Activated T-cell treated with anti-CD3 and anti-CD28 coated beads, Interleukin-2, amount 50 U/mL, for 48 hours (primary cell): Measurements from ENCODE around the gene LRRC45.
"Not testable (repeated sequence)": the region's sequence is repeated elsewhere in the genome, so short reads cannot be mapped to it uniquely, and the experiment has no call there.

Source experiments
- DNase-seq, 2 experiments: peaks; one replicate each; pipeline ENCODE4 v3.0.0-alpha.2; 2020

The LRRC45 gene

GRCh38 chr17:82022981-82023446, at the start of gene LRRC45:
LRRC45 (plus strand) TSS chr17:82023305; CDS start chr17:82023644, 339 bp downstream.
- DNase-seq = peak; percentile 99 to 100

- no peak for DNase-seq
Measured at GRCh38 chr17:81973432-81973831, 49.7 kb upstream of the LRRC45 start.

DNA sequence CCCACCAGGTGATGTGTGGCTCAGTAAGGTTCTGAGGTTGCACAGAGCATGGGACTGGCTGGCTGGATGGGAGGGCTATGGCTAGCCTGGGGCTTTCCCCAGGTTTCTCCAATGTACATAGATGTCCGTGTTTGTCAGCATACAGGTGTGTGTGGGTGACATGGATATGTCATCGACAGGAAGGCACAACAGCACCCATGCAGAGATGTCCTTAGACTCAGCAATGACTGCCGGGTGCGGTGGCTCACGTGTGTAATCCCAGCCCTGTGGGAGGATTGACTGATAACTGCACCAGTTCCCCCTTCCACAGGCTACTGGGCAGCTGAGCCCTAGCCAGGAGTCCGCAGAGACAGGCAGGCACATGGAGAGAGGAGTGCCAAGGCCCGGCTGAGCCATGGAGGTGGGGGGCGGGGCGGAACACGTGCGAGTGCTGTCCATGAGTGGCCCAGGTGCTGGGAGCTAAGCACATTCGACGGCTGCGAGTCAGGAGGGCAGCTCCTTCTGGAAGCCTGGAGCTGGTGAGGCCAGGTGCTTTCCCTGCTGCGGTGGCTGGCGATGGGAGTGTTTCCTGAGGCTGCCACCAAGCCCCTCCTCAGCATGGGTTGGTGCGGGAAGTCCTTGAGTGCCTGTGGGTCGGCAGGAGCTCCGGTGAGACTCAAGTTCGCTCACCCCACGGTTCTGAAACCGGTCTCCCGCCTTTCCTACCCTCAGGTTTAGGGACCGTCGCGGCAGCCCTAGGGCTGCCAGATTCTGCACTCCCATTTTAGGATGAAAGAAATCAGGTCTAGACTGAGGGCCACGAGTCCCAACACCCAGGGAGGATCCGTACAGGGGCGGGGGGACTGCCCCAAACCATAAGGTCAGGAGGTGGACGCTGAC, 46.5 kb upstream of the LRRC45 start:
- peak; percentile 70 to 73 for DNase-seq

DNA sequence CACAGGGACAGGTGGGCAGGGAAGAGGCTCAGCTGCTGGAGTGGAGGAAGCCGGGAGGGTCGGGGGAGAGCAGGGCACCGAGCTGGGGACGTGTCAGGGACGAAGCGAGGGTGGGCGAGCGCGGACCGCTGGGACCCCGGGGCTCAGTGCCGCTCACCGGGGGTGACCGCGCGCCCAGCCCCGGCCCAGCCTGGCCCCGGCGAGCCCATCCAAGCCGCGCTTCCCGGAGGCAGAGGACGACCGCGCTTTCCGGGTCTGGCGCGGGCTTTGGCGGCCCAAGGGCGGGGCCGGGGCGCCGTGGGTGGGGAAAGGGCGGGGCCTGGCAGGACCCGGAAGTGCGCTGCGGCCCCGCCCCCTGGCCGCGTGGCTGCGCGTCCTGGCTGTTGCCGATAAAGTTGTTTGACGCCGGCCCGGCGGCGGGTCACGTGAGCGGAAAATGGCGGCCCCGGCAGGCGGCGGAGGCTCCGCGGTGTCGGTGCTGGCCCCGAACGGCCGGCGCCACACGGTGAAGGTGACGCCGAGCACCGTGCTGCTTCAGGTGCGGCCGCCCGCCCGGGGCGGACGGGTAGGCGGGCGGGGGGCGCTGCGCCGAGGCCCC, 45.8 kb upstream of the LRRC45 start, which contains the start of gene ASPSCR1:
Gene ASPSCR1 (plus strand): TSS at position 419 of the 598 bp plus-strand sequence. CDS start 18 bp downstream, at position 437.
- DNase-seq = peak; percentile 88 to 93

DNA sequence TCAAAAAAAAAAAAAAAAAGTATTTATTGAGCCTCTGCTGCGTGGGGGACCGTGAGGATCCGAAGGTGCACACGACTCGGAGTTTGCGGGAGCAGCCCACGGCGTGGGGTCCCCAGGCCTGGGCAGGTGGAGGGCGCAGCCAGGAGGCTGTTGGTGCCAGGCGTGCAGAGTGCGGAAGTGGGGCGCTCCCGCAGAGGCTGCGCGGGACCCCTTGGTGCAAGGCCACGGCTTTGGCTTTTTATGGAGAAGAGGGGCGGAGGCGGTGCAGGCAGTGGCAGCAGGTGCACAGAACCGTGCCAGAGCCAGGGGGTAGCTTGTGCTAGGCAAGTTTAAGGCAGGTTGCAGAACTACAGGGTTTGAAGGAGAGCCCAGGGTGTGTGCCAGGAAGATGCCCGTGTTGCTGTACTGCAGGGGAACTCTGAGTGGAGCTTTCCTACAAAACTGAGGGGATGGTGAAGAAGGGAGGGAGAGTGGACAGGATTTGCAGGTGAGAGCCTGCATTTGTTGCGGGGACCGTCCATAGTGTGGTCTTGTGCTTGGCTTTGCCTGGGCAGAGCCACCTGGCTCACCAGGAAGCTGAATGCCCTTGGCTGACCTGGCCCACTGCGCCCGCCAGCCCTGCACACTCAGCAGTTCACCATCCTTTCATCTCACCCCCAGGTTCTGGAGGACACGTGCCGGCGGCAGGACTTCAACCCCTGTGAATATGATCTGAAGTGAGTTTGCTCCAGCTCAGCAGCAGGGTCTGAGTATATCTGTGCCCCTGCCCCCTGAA, 44.4 kb upstream of the LRRC45 start:
- no peak for DNase-seq

DNA sequence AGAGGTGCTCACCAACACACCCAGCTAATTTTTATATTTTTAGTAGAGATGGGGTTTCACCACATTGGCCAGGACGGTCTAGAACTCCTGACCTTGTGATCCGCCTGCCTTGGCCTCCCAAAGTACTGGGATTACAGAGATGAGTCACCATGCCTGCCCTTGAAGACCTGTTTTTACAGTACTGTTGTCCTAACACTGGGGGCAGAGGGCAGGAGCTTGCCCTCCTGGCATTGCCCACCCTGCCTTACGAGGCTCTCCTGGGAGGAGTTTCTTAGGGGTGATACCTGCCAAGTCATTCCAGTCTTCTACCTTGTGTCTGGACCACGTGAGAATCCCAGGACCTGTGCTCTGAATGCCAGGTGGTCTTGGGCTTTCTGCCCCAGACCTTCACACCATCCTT, 43.0 kb upstream of the LRRC45 start:
- no peak for DNase-seq

DNA sequence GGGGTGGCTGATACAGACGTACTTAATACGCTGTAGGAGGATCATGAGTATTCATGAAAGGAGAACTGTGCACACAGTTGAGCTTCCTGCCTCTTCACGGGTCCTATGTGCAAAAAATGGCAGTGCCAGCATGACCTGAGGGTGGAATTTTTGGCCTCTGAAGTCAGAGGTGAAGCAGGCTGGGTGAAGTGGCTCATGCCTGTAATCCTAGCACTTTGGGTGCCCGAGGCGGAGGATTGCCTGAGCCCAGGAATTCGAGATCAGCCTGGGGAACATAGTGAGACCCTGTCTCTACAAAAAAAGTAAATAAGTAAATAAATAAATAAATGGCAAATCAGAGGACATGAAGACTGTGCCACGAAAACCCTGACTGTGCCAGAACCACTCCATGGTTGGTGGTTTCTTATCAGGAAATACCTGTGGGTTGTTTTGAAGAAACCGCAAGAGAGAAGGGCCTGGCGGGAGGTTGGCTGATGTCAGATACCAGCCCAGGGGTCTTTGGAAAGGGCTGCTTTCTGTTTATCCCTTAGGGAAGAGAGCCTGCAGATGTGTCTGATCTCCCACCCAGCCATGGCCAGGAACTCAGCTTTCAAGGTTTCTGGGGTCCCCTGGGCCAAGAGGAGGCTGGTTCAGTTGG, 42.3 kb upstream of the LRRC45 start:
- DNase-seq = no peak

GRCh38 chr17:81981511-81981910, 41.6 kb upstream of the LRRC45 start:
- not testable (repeated sequence) for DNase-seq

- DNase-seq = no peak
Measured at GRCh38 chr17:81983011-81983638, 40.0 kb upstream of the LRRC45 start.

DNA sequence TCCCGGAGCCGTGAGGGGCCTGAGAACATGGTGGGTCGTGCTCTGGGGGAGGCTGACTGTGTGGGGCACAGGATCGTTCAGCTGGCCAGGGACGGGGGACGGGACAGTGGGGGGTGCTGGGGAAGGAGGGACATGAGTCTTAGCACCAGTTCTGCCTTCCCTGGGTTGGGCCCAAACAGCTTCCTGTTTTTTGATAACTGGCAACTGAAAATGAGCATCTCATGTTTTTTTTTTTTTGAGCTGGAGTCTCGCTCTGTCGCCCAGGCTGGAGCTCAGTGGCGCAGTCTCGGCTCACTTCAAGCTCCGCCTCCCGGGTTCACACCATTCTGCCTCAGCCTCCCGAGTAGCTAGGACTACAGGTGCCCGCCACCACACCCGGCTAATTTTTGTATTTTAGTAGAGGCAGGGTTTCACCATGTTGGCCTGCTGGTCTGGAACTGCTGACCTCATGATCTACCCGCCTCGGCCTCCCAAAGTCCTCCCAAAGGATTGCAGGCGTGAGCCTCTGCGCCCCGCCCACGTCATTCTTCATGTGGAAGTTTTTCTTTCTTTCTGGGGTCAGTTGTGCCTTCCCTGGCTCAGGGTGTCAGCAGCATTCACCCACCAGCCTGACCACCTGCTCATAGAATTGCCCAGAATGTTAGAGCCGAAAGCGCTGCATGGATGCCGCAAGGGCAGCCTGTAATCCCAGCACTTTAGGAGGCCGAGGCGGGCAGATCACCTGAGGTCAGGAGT, 39.3 kb upstream of the LRRC45 start:
- no peak for DNase-seq

- no peak for DNase-seq
Measured at GRCh38 chr17:81984773-81985410, 38.2 kb upstream of the LRRC45 start.

GRCh38 chr17:81986606-81987005, 36.5 kb upstream of the LRRC45 start:
- no peak for DNase-seq

- DNase-seq = no peak
Measured at GRCh38 chr17:81987161-81987770, 35.8 kb upstream of the LRRC45 start.

- no peak for DNase-seq
Measured at GRCh38 chr17:81990836-81991683, 32.0 kb upstream of the LRRC45 start.

- no peak for DNase-seq
Measured at GRCh38 chr17:81991684-81992305, 31.3 kb upstream of the LRRC45 start.

DNA sequence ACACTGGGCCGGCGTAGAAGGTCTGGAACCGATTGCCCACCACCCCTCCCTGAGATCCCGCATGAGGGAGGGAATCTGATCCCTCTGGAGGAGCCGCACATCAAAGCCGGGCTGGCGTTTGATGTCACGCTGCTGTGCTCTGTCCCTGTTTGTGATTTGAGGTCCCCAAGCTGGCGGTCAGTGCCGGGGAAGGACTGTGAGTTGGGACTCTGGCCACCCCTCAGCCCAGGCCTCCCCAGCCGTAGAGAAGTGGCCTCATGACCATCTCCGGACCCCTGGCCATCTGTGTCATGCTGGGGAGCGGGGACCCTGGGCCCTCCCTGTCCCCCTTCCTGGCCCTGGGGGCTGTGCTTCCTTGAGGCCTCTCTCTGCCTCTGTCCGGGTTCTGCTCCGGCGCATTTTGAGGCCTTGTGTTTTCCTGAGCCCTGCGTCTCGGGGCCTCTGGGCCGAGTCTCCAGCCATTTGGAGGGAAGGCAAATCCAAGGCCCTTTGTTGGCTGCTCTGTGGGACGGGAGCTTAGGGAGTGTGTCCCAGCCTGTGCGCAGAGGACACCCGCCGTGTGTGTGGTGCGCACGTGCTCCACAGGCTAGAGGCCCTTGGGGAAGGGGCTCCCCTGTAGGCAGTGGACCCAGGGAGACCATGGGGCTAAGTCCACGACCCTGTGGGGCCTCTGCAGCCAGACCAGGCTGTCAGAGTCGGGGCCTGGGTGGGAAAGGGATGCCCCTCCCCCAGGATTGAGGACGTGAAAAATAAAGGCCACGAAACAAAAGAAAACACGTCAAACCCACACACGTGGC, 30.6 kb upstream of the LRRC45 start:
- DNase-seq = no peak

GRCh38 chr17:81993729-81994592, 29.1 kb upstream of the LRRC45 start:
- no peak for DNase-seq
